GM18508 (cell line): Measurements from ENCODE around the gene C1orf105.
"Not testable (repeated sequence)": the region's sequence is repeated elsewhere in the genome, so short reads cannot be mapped to it uniquely, and the experiment has no call there.

Source experiments
- ATAC-seq: cut with Tn5 transposase; IDR thresholded peaks from one replicate; pipeline ENCODE4 v1.9.1; 2021; ENCODE audit warnings: moderate number of reproducible peaks; ENCODE audit not compliant: insufficient read depth, unreplicated experiment

Gene C1orf105

GRCh38 chr1:172421974-172422604 is 1.6 kb downstream of the C1orf105 start:
- no peak for ATAC-seq

- no peak for ATAC-seq
Observed at GRCh38 chr1:172423336-172423735, 2.9 kb downstream of the C1orf105 start.

- ATAC-seq = no peak
Observed at GRCh38 chr1:172425339-172425738, 4.9 kb downstream of the C1orf105 start.

- no peak for ATAC-seq
Observed at GRCh38 chr1:172427191-172427590, 6.7 kb downstream of the C1orf105 start.

GRCh38 chr1:172429331-172430127 is 9.0 kb downstream of the C1orf105 start:
- no peak for ATAC-seq

- ATAC-seq = no peak
Observed at GRCh38 chr1:172430128-172430454, 9.6 kb downstream of the C1orf105 start.

- no peak for ATAC-seq
Observed at GRCh38 chr1:172431204-172431603, 10.7 kb downstream of the C1orf105 start.

- no peak for ATAC-seq
Observed at GRCh38 chr1:172431721-172432192, 11.3 kb downstream of the C1orf105 start.

- ATAC-seq = not testable (repeated sequence)
Observed at GRCh38 chr1:172437183-172437582, 16.7 kb downstream of the C1orf105 start.

GRCh38 chr1:172442404-172442803 is 21.9 kb downstream of the C1orf105 start:
- ATAC-seq = no peak

GRCh38 chr1:172442843-172443565 is 22.5 kb downstream of the C1orf105 start:
- ATAC-seq = no peak

GRCh38 chr1:172443666-172444453 is 23.4 kb downstream of the C1orf105 start, which contains the start of gene PIGC:
Gene PIGC, minus strand, starts transcription at chr1:172444069. Its CDS starts 1,447 bp downstream, at chr1:172442622.
- peak; percentile 85 for ATAC-seq

GRCh38 chr1:172446547-172446946 is 26.1 kb downstream of the C1orf105 start:
- ATAC-seq = no peak

- ATAC-seq = no peak
Observed at GRCh38 chr1:172447641-172448040, 27.2 kb downstream of the C1orf105 start.

GRCh38 chr1:172448995-172449584 is 28.6 kb downstream of the C1orf105 start:
- no peak for ATAC-seq

GRCh38 chr1:172449585-172450523 is 29.4 kb downstream of the C1orf105 start:
- ATAC-seq = no peak

- ATAC-seq = no peak
Observed at GRCh38 chr1:172450524-172450885, 30.0 kb downstream of the C1orf105 start.

- no peak for ATAC-seq
Observed at GRCh38 chr1:172451002-172451443, 30.5 kb downstream of the C1orf105 start.
